ENCODE measurements around the gene SPRYD7. TPM values are rescaled to one million over a fixed set of nuclear protein-coding genes. Genes with fewer than 3 reads are reported as not detected.

Gene SPRYD7
- total RNA-seq, 1 donor, result 9.1 TPM

- no peak for TF ChIP-seq CTCF (IDR thresholded peaks at IDR 0.05; ENCODE audit: insufficient read depth, low read depth, low read length)
- no peak for DNase-seq (ENCODE audit: low read depth)
- H3K4me3 ChIP-seq (ENCODE audit: low read depth, low read length), result no peak overlapping the region
Measured at GRCh38 chr13:49864509-49864908, 71.6 kb downstream of the SPRYD7 start.

Small RNA genes lying within 50 kb of the gene (small RNA-seq; reads per million reads assigned to genes)
- gene RNY4P30 (not detected), gene RNY4P9 (not detected)

Other genes with a start within 250 kb of the SPRYD7 start
- gene EBPL, start 244.9 kb downstream of the SPRYD7 start, total RNA-seq, result 39.7 and 52.5 TPM in 2 replicates
- 26.1 and 36.7 TPM in 2 replicates for gene KPNA3, start 143.7 kb downstream of the SPRYD7 start, total RNA-seq
- 24.5 and 41.9 TPM in 2 replicates for gene TRIM13, start 60.7 kb upstream of the SPRYD7 start, total RNA-seq
- 2.6 and 4.3 TPM in 2 replicates for gene KCNRG, start 79.1 kb upstream of the SPRYD7 start, total RNA-seq